Measurements from ENCODE around the gene FTSJ3.
"Not testable (repeated sequence)": the region's sequence is repeated elsewhere in the genome, so short reads cannot be mapped to it uniquely, and the experiment has no call there.

FTSJ3 gene

DNA sequence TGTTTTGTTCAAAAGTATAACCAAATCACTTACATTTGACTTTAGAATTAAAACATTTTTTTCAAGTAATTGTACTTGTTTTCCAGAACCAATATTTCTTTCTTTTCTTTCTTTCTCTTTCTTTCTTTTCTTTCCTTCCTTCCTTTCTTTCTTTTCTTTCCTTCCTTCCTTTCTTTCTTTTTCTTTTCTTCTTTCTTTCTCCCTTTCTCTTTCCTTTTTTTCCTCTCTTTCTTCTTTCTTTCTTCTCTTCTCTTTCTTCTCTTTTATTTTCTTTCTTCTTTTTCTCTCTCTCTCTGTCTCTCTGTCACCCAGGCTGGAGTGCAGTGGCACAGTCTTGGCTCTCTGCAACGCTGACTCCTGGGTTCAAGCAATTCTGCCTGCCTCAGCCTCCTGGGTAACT, 26.7 kb downstream of the FTSJ3 start:
- Histone ChIP-seq H3K36me3 (ENCODE audit: low read length) (peaks cover 72% of the 10 kb centered on the region), H3K27me3 (ENCODE audit: low read length) (no peaks in the 10 kb centered on the region), H2AFZ (ENCODE audit: low read depth, low read length, severe bottlenecking) (no peak overlapping the region), H3F3A (ENCODE audit: insufficient read depth) (0 out of 2 replicates have a peak, but pooled peaks cover 17% of the 10 kb centered on the region), H3K9ac (ENCODE audit: low read length) (no peak overlapping the region), H3K4me3 (ENCODE audit: insufficient read depth, low read length, poor library complexity, severe bottlenecking) (no peak overlapping the region), H3K79me2 (ENCODE audit: insufficient read depth, low read length) (no peaks in the 10 kb centered on the region), H3K4me2 (ENCODE audit: low read depth, low read length, poor library complexity, severe bottlenecking) (no peak overlapping the region), H4K20me1 (ENCODE audit: low read depth, low read length) (no peaks in the 10 kb centered on the region; the same call in 1 of the 2 replicates), H3K27ac (ENCODE audit: low read depth, low read length) (no peak overlapping the region), H3K9me2 (replicated peaks; ENCODE audit: insufficient read depth, low read length) (no peaks in the 10 kb centered on the region), H3K9me3 (ENCODE audit: insufficient read depth, low read length) (no peaks in the 10 kb centered on the region)
- TF ChIP-seq EZH2phosphoT487 (conservative IDR thresholded peaks at IDR 0.05; ENCODE audit: low read length) = no peak
- TF ChIP-seq, protein P1, sequence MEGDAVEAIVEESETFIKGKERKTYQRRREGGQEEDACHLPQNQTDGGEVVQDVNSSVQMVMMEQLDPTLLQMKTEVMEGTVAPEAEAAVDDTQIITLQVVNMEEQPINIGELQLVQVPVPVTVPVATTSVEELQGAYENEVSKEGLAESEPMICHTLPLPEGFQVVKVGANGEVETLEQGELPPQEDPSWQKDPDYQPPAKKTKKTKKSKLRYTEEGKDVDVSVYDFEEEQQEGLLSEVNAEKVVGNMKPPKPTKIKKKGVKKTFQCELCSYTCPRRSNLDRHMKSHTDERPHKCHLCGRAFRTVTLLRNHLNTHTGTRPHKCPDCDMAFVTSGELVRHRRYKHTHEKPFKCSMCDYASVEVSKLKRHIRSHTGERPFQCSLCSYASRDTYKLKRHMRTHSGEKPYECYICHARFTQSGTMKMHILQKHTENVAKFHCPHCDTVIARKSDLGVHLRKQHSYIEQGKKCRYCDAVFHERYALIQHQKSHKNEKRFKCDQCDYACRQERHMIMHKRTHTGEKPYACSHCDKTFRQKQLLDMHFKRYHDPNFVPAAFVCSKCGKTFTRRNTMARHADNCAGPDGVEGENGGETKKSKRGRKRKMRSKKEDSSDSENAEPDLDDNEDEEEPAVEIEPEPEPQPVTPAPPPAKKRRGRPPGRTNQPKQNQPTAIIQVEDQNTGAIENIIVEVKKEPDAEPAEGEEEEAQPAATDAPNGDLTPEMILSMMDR (IDR thresholded peaks at IDR 0.05; ENCODE audit: insufficient read depth, low read length, poor library complexity, severe bottlenecking) = no peak

DNA sequence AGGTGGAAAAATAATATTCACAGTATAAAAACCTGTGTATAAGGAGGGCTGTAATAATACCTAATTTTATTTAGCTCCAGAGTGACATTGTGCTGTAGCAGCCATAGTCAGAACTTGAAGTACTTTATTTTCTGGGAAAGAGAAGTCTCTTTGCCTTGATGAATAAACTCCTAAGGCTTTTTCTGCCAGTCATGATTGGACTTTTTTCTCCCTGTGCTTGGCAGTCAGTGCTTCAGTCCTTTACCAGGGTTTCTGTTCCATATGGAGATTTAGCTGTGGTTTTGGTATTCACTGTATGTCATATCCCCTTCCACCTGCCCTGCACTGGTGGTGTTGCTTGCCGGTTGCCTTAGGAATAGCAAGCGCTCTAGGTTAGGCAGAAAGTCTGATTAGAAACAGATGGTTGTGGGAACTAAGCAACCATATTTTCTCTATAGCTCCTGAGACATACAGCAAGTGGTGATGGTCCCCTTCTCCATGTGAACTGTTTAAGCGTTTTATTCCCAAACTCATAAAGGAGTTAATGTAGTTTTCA, 28.8 kb downstream of the FTSJ3 start:
- H3K9ac ChIP-seq (ENCODE audit: low read length) = no peak overlapping the region
- H3F3A ChIP-seq (ENCODE audit: insufficient read depth) = 0 out of 2 replicates have a peak, but pooled peaks cover 9% of the 10 kb centered on the region
- H3K9me3 ChIP-seq (ENCODE audit: insufficient read depth, low read length) = no peaks in the 10 kb centered on the region
- no peak overlapping the region for H3K4me2 ChIP-seq (ENCODE audit: low read depth, low read length, poor library complexity, severe bottlenecking)
- H3K36me3 ChIP-seq (ENCODE audit: low read length) = peaks cover 68% of the 10 kb centered on the region
- peaks cover 6% of the 10 kb centered on the region; the same call in 1 of the 2 replicates for H3K79me2 ChIP-seq (ENCODE audit: insufficient read depth, low read length)
- no peaks in the 10 kb centered on the region for H3K9me2 ChIP-seq (replicated peaks; ENCODE audit: insufficient read depth, low read length)
- no peak overlapping the region for H2AFZ ChIP-seq (ENCODE audit: low read depth, low read length, severe bottlenecking)
- no peaks in the 10 kb centered on the region; the same call in 1 of the 2 replicates for H4K20me1 ChIP-seq (ENCODE audit: low read depth, low read length)
- TF ChIP-seq EZH2phosphoT487 (conservative IDR thresholded peaks at IDR 0.05; ENCODE audit: low read length) = no peak
- TF ChIP-seq, protein P1 (IDR thresholded peaks at IDR 0.05; ENCODE audit: insufficient read depth, low read length, poor library complexity, severe bottlenecking) = no peak
- no peak overlapping the region for H3K27ac ChIP-seq (ENCODE audit: low read depth, low read length)
- H3K4me3 ChIP-seq (ENCODE audit: insufficient read depth, low read length, poor library complexity, severe bottlenecking) = no peak overlapping the region
- H3K27me3 ChIP-seq (ENCODE audit: low read length) = no peaks in the 10 kb centered on the region

DNA sequence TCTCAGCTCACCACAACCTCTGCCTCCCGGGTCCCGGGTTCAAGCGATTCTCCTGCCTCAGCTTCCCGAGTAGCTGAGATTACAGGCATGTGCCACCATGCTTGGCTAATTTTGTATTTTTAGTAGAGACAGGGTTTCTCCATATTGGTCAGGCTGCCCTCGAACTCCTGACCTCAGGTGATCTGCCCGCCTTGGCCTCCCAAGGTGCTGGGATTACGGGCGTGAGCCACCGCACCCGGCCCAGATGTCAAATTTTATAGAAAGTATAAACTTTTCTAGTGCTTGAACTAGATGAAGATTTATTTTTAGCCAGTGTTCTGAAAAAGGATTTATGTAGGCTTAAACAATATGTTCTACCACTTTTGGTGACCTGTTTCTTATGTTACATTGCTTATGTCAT, 31.1 kb downstream of the FTSJ3 start:
- not testable (repeated sequence) for H3K9me3 ChIP-seq (ENCODE audit: insufficient read depth, low read length); H3K9ac ChIP-seq (ENCODE audit: low read length); H3K9me2 ChIP-seq (replicated peaks; ENCODE audit: insufficient read depth, low read length); H3K4me2 ChIP-seq (ENCODE audit: low read depth, low read length, poor library complexity, severe bottlenecking); H2AFZ ChIP-seq (ENCODE audit: low read depth, low read length, severe bottlenecking); H3K27ac ChIP-seq (ENCODE audit: low read depth, low read length); H3K4me3 ChIP-seq (ENCODE audit: insufficient read depth, low read length, poor library complexity, severe bottlenecking); H3K27me3 ChIP-seq (ENCODE audit: low read length); H4K20me1 ChIP-seq (ENCODE audit: low read depth, low read length)
- Histone ChIP-seq H3F3A (ENCODE audit: insufficient read depth) (peaks cover 13% of the 10 kb centered on the region; the same call in 1 of the 2 replicates), H3K36me3 (ENCODE audit: low read length) (peaks cover 75% of the 10 kb centered on the region), H3K79me2 (ENCODE audit: insufficient read depth, low read length) (peaks cover 24% of the 10 kb centered on the region)

DNA sequence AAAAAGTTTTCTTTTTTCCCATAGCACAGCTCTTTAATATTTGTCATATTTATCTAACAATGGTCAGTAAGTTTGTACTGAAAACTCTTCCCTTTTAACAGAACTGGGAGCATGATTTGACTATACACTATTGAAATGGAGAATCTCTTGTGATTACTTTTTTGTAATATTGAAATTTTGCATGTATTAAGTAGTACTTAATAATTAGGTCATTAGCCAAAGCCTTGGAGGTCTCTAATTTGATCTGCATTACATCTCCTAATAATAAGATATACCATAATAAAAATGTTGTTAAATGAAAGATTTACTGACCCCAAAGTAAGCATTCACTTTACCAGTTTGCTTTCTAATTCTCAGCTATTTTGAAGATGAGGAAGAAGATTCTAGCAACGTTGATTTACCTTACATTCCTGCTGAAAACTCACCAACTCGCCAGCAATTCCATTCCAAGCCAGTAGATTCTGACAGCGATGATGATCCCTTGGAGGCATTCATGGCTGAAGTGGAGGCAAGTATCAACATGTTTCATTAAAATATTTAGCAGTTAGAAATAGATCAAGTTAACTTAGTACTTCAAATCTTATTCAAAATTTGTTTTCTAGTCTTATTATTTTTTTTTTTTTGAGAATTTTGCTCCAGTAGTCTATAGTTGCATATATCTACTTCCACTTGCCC, 35.3 kb downstream of the FTSJ3 start:
- Histone ChIP-seq H4K20me1 (ENCODE audit: low read depth, low read length) (no peaks in the 10 kb centered on the region; the same call in 1 of the 2 replicates), H3K79me2 (ENCODE audit: insufficient read depth, low read length) (peaks cover 58% of the 10 kb centered on the region), H3K9me3 (ENCODE audit: insufficient read depth, low read length) (no peaks in the 10 kb centered on the region), H3K27me3 (ENCODE audit: low read length) (no peaks in the 10 kb centered on the region), H3K4me3 (ENCODE audit: insufficient read depth, low read length, poor library complexity, severe bottlenecking) (no peak overlapping the region), H3F3A (ENCODE audit: insufficient read depth) (peaks cover 3% of the 10 kb centered on the region; the same call in 1 of the 2 replicates), H3K4me2 (ENCODE audit: low read depth, low read length, poor library complexity, severe bottlenecking) (no peak overlapping the region), H3K9me2 (replicated peaks; ENCODE audit: insufficient read depth, low read length) (no peaks in the 10 kb centered on the region), H2AFZ (ENCODE audit: low read depth, low read length, severe bottlenecking) (no peak overlapping the region), H3K36me3 (ENCODE audit: low read length) (peaks cover 56% of the 10 kb centered on the region), H3K9ac (ENCODE audit: low read length) (no peak overlapping the region), H3K27ac (ENCODE audit: low read depth, low read length) (no peak overlapping the region)
- TF ChIP-seq EZH2phosphoT487 (conservative IDR thresholded peaks at IDR 0.05; ENCODE audit: low read length) = no peak
- TF ChIP-seq, protein P1 (IDR thresholded peaks at IDR 0.05; ENCODE audit: insufficient read depth, low read length, poor library complexity, severe bottlenecking) = no peak
